Measurements from ENCODE around the gene EHBP1. TPM values are rescaled to one million over a fixed set of nuclear protein-coding genes. Genes with fewer than 3 reads are reported as not detected.
"Not testable (repeated sequence)": the region's sequence is repeated elsewhere in the genome, so short reads cannot be mapped to it uniquely, and the experiment has no call there.

EHBP1 gene
- total RNA-seq, 1 donor from 2014 or later: 19.4 TPM

- no peak for DNase-seq (ENCODE audit: low spot score)
- intact Hi-C loops (cut with DNase I): no loop called here
Observed at GRCh38 chr2:63071664-63072063, 366.2 kb downstream of the EHBP1 start.

- DNase-seq (ENCODE audit: low spot score): no peak
Observed at GRCh38 chr2:63073994-63074393, 368.5 kb downstream of the EHBP1 start.

GRCh38 chr2:63074399-63074798 lies 368.9 kb downstream of the EHBP1 start:
- DNase-seq (ENCODE audit: low spot score); intact Hi-C loops (cut with DNase I): not testable (repeated sequence)

More at GRCh38 chr2:63073994-63074393, 368.5 kb downstream of the EHBP1 start:
- intact Hi-C loops (cut with DNase I): no loop called here

- no peak for DNase-seq (ENCODE audit: low spot score)
- intact Hi-C loops (cut with DNase I): no loop called here
Observed at GRCh38 chr2:63078852-63079606, 373.5 kb downstream of the EHBP1 start.

- DNase-seq (ENCODE audit: low spot score): no peak
- intact Hi-C loops (cut with DNase I): no loop called here
Observed at GRCh38 chr2:63081404-63081803, 375.9 kb downstream of the EHBP1 start.

GRCh38 chr2:63086687-63087086 lies 381.2 kb downstream of the EHBP1 start:
- intact Hi-C loops (cut with DNase I): no loop called here
- no peak for DNase-seq (ENCODE audit: low spot score)

GRCh38 chr2:63092401-63092800 lies 386.9 kb downstream of the EHBP1 start:
- intact Hi-C loops (cut with DNase I): no loop called here

GRCh38 chr2:63092857-63093256 lies 387.3 kb downstream of the EHBP1 start:
- no peak for DNase-seq (ENCODE audit: low spot score)
- intact Hi-C loops (cut with DNase I): no loop called here

More at GRCh38 chr2:63092401-63092800, 386.9 kb downstream of the EHBP1 start:
- DNase-seq (ENCODE audit: low spot score): no peak

GRCh38 chr2:63093502-63093901 lies 388.0 kb downstream of the EHBP1 start:
- intact Hi-C loops (cut with DNase I): no loop called here
- no peak for DNase-seq (ENCODE audit: low spot score)

Other genes with a start within 250 kb of the EHBP1 start
- 1.4 TPM for gene TMEM17, start 199.5 kb upstream of the EHBP1 start, total RNA-seq

Measured in cardiac septum (tissue), 1 donor.